HG03103 (cell line): Measurements from ENCODE around the gene TEX261.
"Not testable (repeated sequence)": the region's sequence is repeated elsewhere in the genome, so short reads cannot be mapped to it uniquely, and the experiment has no call there.

Source experiments
- ATAC-seq: cut with Tn5 transposase; IDR thresholded peaks from one replicate; pipeline ENCODE4 v1.9.1; 2021; ENCODE audit warnings: low read depth; ENCODE audit not compliant: unreplicated experiment

The TEX261 gene

GRCh38 chr2:70994699-70995425 is at the start of gene TEX261:
TSS of gene TEX261 (minus strand) at chr2:70994873. CDS start at chr2:70994757, 116 bp downstream.
- peak; percentile 89 for ATAC-seq

- ATAC-seq, result no peak
Measured at GRCh38 chr2:71043531-71044407, 49.1 kb upstream of the TEX261 start.

DNA sequence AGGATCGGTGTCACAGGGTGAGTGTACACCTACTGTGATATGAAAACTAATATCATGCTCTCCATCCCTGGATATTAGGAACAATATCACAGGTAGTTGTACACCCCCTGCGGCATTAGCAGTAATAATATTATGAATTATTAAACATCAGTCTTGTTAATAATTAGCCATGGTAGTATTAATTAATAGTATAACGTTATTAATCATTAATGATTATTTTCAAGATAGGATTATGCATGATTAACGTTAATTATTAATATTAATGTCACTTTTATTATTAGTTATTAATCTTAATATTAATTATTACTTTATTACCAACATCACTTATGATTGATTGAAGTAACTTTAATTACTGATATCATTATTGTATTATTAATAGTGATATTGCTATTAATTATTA is 47.6 kb upstream of the TEX261 start:
- ATAC-seq, result no peak

DNA sequence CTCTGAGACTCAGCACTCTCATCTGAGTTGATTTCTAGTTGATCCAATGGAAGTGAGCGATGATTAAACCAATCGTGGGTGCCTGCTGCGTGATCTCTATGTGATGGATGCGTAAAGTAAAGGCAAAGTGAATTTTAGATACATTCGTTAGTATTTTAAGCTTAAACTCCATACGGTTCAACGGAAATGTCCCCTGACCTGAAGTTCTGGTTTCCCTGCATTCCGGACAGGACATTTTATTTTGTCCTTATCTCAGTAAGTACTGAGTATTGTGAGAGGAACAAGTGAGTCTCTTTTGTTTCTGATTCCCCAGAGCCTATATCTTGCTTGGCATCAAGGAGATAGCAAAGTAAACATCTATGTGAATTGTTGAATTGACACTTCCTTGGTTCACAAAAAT is 41.6 kb upstream of the TEX261 start:
- ATAC-seq, result not testable (repeated sequence)

DNA sequence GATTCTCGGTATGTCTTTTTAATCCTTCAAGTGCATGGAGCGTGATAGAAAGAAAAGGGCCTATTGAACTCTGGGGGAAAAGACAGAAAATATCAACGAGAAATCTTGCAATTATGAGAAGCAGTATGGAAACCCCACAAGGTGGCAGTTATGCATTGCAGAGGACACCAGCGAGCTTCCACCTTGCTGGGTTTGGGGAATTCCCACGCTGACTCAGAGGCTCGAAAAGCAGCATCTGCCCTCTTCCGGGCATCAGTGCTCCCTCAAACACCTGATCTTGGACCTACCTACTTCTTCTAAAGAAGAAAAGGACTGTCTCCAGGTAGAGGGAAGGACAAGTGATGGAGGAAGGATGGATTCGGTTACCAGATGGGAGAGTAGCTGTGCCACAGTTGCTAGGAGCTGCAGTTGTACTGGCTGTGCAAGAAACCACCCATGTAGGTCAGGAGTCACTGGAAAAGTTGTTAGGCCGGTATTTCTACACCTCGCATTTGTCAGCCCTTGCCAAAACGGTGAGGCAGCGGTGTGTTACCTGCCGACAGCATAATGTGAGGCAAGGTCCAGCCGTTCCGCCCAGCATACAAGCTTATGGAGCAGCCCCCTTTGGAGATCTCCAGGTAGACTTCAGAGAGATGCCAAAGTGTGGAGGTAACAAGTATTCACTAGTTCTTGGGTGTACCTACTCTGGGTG is 29.0 kb upstream of the TEX261 start:
- not testable (repeated sequence) for ATAC-seq

DNA sequence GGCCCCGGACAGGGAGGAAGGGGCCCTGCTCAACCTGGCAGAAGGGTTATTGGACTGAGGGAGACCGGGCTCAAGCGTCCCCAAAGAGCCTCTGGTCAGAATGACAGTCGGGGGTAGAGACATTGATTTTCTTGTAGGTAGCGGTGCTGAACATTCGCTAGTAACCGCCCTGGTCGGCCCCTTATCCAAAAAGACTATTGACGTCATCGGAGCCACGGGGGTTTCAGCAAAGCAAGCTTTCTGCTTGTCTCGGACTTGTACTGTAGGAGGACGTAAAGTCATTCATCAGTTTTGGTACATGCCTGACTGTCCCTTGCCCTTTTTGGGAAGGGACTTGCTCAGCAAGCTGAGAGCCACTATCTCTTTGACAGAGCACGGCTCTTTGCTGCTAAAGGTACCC is 26.7 kb upstream of the TEX261 start:
- not testable (repeated sequence) for ATAC-seq

- ATAC-seq, result not testable (repeated sequence)
Measured at GRCh38 chr2:71019989-71020388, 25.3 kb upstream of the TEX261 start.

DNA sequence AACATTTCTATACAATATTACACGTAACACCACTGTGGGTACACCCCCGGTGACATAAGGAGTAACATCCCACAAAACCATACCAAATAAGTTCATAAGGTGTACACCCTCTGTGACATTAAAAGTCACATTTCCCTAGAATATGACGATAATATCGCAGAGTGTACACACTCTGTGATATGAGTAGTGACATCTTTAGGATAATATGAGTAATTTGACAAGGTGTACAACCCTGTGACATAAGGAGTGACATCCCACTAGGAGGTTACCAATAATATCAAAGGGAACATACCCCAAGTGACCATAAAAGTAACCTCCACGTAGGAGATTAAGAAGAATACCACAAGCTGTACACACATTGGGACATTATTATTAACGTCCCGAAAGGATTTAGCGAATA is 24.0 kb upstream of the TEX261 start:
- ATAC-seq, result no peak

- not testable (repeated sequence) for ATAC-seq
Measured at GRCh38 chr2:71011786-71012185, 17.1 kb upstream of the TEX261 start.

DNA sequence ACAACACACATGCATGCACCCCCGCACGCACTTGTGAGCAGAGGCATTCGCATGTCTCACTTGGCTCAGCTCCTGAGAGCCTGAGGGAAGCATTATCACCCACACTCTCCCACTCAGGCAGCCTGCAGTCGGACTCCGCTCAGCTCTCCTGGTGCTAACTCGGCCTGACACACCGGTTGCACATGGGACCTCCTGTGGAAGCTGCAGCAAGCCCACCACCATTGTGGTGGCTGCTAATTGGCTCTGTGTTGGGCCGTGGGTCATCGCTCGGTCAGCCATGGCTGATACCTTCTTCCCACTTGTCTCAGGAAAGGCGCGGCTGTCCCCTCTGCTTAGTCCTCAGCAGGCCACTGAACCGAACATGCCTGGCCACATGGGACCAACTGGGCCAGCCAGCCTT is 13.7 kb upstream of the TEX261 start:
- no peak for ATAC-seq

GRCh38 chr2:71006955-71007799 is 12.5 kb upstream of the TEX261 start:
- ATAC-seq, result no peak

DNA sequence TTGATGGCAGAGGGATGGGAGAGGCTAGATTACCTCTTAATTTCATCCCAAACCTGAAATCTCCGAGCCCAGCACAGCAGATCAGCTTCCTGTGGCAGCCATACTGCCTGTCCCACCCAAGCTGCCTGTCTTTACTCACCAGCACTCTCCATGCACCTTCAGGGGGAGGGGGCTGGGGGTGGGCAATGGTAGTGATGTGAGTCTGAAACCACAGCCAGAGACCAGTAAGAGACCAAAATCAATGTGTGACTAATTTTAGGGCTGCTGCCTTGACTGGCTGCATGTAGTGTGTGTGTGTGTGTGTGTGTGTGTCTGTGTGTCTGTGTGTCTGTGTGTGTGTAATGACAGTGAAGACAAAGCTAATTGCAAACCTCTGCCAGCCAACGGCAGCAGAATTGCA is 11.7 kb upstream of the TEX261 start:
- ATAC-seq, result no peak

DNA sequence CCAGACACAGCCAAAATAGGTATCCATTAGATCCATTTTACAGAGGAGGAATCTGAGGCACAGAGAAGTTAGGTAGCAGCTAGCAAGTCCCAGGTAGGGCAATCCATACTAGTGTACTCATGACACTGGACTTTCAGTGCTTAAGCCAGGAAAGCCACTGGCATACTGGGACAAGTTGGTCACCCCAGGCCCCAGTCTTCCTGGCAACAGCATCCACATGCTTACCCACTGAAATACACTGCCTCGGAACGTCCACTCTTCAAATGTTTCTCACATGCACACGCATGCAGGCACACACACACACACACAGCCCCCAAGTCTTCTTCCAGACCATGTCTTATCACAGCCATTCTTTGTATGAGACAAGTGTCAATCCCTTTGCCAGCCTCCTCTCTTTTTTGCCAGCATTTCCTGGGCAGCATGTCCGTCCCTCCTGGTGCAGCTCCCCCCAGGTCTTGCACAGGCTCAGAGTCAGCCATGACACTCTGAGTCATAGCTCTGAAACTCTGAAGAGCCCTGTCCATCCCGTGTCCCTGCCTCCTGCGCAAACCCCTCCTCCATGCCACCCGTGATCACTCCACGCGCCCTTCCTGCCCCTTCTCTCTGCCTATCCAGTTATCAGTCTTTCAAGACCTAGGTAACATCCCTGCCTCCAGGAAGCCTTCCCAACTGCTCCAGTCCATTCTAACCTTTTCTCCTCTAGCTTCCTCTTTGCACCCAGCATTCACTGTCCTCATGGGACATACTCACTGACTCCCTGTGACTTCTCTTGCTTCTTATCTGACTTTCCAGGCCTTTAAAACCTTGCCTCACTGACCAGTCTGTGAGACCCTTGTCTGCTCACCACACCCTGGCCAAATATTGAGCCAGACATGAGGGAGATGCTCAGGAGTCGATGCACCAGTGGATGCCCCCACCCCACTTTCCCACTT is 10.9 kb upstream of the TEX261 start:
- ATAC-seq, result no peak

- ATAC-seq, result no peak
Measured at GRCh38 chr2:71004857-71005256, 10.2 kb upstream of the TEX261 start.

GRCh38 chr2:71003966-71004755 is 9.5 kb upstream of the TEX261 start:
- no peak for ATAC-seq

GRCh38 chr2:71003396-71003795 is 8.7 kb upstream of the TEX261 start:
- no peak for ATAC-seq

- ATAC-seq, result no peak
Measured at GRCh38 chr2:71001981-71002570, 7.4 kb upstream of the TEX261 start.

DNA sequence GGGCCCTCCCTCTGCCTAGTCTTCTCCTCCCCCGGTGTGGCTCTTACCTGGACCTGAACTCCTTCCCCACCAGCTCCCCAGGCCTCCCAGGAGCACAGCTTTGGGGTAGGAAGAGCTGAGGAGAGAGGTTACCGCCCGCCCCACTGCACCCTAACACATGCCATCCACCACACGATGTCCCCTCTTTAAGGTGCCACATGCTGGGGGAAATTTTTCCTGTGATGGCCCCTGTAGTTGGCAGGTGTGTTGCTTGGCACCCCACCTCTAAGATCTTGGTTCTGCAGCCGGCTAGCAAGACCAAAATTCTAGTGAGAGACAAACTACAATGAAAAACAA is 6.9 kb upstream of the TEX261 start:
- ATAC-seq, result no peak
